Activated CD8-positive, alpha-beta T cell treated with anti-CD3 and anti-CD28 coated beads, Interleukin-2, amount 10 ng/mL, durations not matched to agents 7 days and 5 days (primary cell): ENCODE measurements around the gene SPRR2A. TPM values are rescaled to one million over a fixed set of nuclear protein-coding genes. Genes with fewer than 3 reads are reported as not detected.
"Not testable (repeated sequence)": the region's sequence is repeated elsewhere in the genome, so short reads cannot be mapped to it uniquely, and the experiment has no call there.

Experiments used
- ATAC-seq: fragments of 150-1000 bp; cut with Tn5 transposase; one replicate; pipeline ENCODE4 v1.10.0; 2021; ENCODE audit warnings: moderate library complexity
- CTCF ChIA-PET: fragments of 350-600 bp; sonication (Branson Sonifier 250); formaldehyde crosslinking; loops from one replicate; lab custom pipeline; 2021; ENCODE audit warnings: antibody characterized with exemption; lab: Charles Lee
- POLR2A ChIA-PET: fragments of 350-600 bp; sonication (Branson Sonifier 250); formaldehyde crosslinking; loops from one replicate; lab custom pipeline; 2021; ENCODE audit warnings: antibody characterized with exemption; lab: Charles Lee
- DNase-seq: peaks from one replicate; pipeline ENCODE4 v3.0.0-alpha.2; 2020
- H3K27ac Mint-ChIP-seq: one replicate; pipeline ENCODE4 v1.8.0; 2021; ENCODE audit warnings: mild to moderate bottlenecking, mixed read lengths
- H3K27me3 Mint-ChIP-seq: one replicate; pipeline ENCODE4 v1.8.0; 2021; ENCODE audit warnings: low read depth, mixed read lengths
- H3K36me3 Mint-ChIP-seq: one replicate; pipeline ENCODE4 v1.8.0; 2021; ENCODE audit warnings: low read depth, mixed read lengths
- H3K4me1 Mint-ChIP-seq: one replicate; pipeline ENCODE4 v1.8.0; 2021; ENCODE audit warnings: low read depth, mixed read lengths
- H3K4me3 Mint-ChIP-seq: one replicate; pipeline ENCODE4 v1.8.0; 2021; ENCODE audit warnings: mild to moderate bottlenecking, mixed read lengths
- H3K9me3 Mint-ChIP-seq: one replicate; pipeline ENCODE4 v1.8.0; 2022; ENCODE audit warnings: mixed read lengths; ENCODE audit not compliant: insufficient read depth
- total RNA-seq, 2 experiments: library from RNA; stranded (reverse); gene quantifications; one replicate each; pipeline ENCODE4 v1.2.3, GENCODE V29; 2021

SPRR2A gene
- total RNA-seq, 2 experiments from 2014 or later = not detected

GRCh38 chr1:153022340-153022739, 35.0 kb downstream of the SPRR2A start:
- H3K36me3 Mint-ChIP-seq = not testable (repeated sequence)

GRCh38 chr1:153021829-153022228, 35.5 kb downstream of the SPRR2A start:
- H3K36me3 Mint-ChIP-seq, POLR2A ChIA-PET, ATAC-seq, CTCF ChIA-PET, H3K9me3 Mint-ChIP-seq, H3K4me1 Mint-ChIP-seq, H3K4me3 Mint-ChIP-seq, DNase-seq, H3K27ac Mint-ChIP-seq: not testable (repeated sequence)
- peaks cover 15% of the 10 kb centered on the region for H3K27me3 Mint-ChIP-seq

More at GRCh38 chr1:153022340-153022739, 35.0 kb downstream of the SPRR2A start:
- POLR2A ChIA-PET, H3K4me1 Mint-ChIP-seq, H3K9me3 Mint-ChIP-seq, H3K4me3 Mint-ChIP-seq, CTCF ChIA-PET, ATAC-seq, DNase-seq, H3K27ac Mint-ChIP-seq: not testable (repeated sequence)
- peaks cover 15% of the 10 kb centered on the region for H3K27me3 Mint-ChIP-seq

- DNase-seq, H3K27ac Mint-ChIP-seq, CTCF ChIA-PET, H3K27me3 Mint-ChIP-seq, H3K9me3 Mint-ChIP-seq, POLR2A ChIA-PET, H3K4me3 Mint-ChIP-seq, H3K36me3 Mint-ChIP-seq, H3K4me1 Mint-ChIP-seq, ATAC-seq: not testable (repeated sequence)
Observed at GRCh38 chr1:153011235-153011758, 46.0 kb downstream of the SPRR2A start.

Other genes starting within 250 kb of the SPRR2A start
- gene LCE1B, start 245.5 kb downstream of the SPRR2A start, total RNA-seq = not detected
- gene LCE1A, start 230.0 kb downstream of the SPRR2A start, total RNA-seq = not detected
- not detected for gene LCE6A, start 214.7 kb downstream of the SPRR2A start, total RNA-seq
- not detected for gene LCE7A, start 197.5 kb downstream of the SPRR2A start, total RNA-seq
- not detected for gene SMCP, start 179.2 kb downstream of the SPRR2A start, total RNA-seq
- not detected for gene IVL, start 149.0 kb downstream of the SPRR2A start, total RNA-seq
- not detected for gene SPRR5, start 110.3 kb downstream of the SPRR2A start, total RNA-seq
- not detected for gene SPRR4, start 86.9 kb downstream of the SPRR2A start, total RNA-seq
- not detected for gene SPRR1A, start 73.4 kb downstream of the SPRR2A start, total RNA-seq
- gene SPRR3, start 55.8 kb downstream of the SPRR2A start, total RNA-seq = not detected
- gene SPRR1B, start 26.3 kb downstream of the SPRR2A start, total RNA-seq = not detected
- gene SPRR2D, start 16.4 kb downstream of the SPRR2A start, total RNA-seq = not detected
- not detected for gene SPRR2B, start 14.1 kb upstream of the SPRR2A start, total RNA-seq
- gene SPRR2E, start 37.0 kb upstream of the SPRR2A start, total RNA-seq = not detected
- gene SPRR2F, start 56.0 kb upstream of the SPRR2A start, total RNA-seq = not detected
- not detected for gene SPRR2G, start 93.4 kb upstream of the SPRR2A start, total RNA-seq
- gene LELP1, start 145.9 kb upstream of the SPRR2A start, total RNA-seq = not detected
- not detected for gene PRR9, start 160.1 kb upstream of the SPRR2A start, total RNA-seq
- not detected for gene LORICRIN, start 202.2 kb upstream of the SPRR2A start, total RNA-seq